NCI-H510A treated with DMSO at 0.1 percent for 48 hours (cell line): ENCODE data around the gene BTBD17.

Source experiments
- DNase-seq: peaks from one replicate; lab custom pipeline; 2025; lab: John Stamatoyannopoulos, UW

The BTBD17 gene

DNA sequence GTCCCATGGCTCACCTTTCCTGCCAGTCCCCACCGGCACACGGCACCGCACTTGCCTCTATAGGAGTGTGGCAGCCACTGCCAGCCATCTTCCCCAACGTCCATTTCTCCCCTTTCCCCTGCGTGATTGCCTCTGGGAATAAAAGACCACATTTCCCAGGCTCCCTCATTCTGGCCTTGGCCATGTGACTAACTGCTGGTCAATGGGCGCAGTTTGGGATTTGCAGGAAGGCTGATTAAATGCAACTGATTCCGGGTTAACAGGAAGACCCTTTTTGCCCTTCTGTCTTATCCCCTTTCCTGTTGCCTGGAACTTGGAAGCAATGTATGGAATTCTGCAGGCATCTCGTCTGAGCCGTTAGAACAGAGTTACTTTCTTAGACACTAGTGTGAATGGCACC lies 3.0 kb downstream of the BTBD17 start:
- no peak for DNase-seq

DNA sequence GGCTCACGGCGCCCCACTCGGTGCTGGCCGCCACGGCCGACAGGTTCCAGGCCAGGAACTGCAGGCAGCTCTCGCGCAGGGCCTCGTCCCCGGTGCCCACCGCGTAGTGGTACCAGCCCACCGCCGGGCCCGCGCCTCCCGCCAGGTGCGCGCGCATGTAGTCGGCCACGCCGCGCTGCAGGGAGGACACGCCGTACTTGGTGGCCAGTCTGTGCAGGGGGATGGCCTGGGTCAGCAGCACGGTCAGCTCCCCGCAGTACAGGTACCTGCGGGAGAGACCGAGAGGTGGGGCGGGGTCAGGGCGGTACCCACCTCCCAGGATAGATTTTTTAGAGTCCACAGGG lies 4.2 kb downstream of the BTBD17 start:
- DNase-seq: no peak

DNA sequence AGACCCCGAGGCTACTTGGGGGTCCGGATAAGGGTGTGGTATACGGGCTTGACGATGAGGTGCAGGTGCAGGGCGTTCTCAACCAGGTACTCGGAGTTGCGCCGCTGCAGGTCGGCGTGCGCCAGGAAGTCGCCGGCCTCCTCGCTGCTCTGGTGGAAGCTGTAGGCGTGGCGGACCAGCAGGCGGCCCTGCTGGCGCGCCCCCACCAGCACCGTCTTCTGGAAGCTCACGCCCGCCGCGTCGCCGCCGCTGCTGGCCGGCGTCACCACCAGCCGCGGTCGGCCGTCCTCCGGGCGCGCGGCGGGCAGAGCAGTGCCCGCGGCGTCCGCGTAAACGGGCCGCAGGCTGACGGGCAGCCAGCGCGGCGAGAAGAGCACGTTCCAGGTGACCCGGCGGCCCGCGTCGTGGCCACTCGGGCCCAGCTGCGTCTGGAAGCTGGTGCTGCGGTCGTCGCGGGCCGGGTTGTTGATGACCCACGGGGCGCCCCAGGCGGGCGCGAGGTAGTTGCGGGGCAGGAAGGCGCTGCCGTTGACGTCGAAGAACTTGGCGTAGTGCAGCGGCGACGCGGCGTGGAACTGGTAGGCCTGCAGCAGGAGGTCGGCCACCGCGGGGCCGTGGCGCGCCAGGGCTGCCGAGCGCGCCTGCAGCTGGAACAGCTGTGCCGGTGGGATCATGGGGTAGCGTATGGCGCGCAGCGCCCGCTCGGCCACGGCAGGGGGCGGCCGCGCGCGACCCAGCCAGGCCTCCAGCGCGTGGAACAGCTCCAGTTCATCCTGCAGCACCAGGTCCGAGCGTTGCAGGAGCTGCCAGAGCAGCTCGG lies 4.8 kb downstream of the BTBD17 start:
- no peak for DNase-seq

DNA sequence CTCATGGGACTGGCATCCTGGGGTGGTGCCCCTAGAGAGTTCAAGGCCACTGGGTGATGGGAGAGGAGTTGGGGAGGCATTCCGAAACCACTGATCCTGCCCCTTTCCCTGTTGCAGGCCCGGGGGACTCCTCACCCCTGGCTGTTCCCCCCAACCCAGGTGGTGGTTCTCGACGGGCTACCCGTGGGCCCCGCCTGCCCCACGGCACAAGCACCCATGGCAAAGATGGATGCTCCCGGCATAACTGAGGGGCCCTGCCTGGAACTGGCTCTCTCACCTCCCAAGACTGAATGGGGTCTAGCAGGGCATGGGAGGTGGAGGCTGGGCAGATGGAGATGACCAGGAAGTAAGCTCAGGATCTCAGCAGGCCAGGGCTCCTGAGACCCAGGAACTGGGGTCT lies 6.6 kb downstream of the BTBD17 start:
- no peak for DNase-seq

DNA sequence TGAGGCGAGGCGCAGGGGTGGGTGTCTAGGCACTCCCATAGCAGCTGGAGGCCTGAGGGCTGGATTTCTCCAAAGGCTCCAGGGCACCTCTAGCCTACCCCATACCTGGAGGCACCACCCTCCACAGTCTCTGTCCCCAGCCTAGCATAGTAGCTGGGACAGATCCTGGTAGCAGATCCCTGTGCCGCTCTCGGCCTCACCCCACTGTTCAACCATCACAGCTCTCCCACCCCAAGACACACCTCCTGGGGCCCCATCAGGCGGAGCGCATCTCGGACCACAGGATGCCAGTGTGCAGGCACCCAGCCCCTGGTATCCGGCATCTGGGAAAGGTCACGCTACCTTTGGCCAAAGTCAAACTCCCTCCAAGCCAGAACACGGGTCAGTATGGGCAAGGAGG lies 7.1 kb downstream of the BTBD17 start:
- no peak for DNase-seq

DNA sequence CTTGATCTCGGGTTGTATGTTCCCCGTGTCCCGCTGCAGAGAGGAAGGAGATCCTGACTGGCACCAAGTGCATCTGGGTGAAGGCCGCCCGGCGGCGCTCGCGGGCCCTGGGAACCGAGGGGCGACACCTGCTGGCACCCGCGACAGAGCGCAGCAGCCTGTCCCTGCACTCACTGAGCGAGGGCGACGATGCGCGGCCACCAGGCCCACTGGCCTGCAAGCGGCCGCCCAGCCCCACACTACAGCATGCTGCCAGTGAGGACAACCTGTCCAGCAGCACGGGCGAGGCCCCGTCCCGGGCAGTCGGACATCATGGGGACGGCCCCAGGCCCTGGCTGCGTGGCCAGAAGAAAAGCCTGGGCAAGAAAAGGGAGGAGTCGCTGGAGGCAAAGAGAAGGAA lies 7.5 kb downstream of the BTBD17 start:
- DNase-seq: no peak

DNA sequence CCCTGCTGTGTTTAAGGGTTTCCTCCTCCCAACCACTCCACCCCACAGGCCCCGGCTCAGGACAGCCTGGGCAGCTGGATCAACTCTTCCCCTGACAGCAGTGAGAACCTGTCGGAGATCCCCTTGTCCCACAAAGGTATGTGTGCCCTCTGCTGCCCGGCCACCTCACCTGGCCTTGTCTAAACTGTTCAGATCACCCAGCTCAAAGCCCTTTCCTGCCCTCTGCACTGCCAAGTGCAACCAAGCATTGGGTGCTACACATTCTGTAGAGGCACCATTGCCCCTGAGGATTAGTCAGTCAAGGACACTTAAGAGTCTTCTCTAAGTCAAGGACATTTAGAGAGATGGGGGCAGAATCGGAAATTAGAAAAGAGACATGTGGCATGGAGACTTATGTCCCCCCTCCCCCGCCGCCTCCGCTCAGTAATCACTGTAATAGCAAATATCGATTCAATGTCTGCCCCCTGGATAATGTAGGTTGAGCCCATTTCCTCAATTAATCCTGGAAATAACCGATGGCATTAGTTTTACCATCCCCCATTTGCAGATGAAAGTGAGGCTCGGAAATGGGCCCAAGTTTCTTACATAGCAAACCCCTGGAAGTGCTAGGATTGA lies 8.1 kb downstream of the BTBD17 start:
- DNase-seq: no peak

DNA sequence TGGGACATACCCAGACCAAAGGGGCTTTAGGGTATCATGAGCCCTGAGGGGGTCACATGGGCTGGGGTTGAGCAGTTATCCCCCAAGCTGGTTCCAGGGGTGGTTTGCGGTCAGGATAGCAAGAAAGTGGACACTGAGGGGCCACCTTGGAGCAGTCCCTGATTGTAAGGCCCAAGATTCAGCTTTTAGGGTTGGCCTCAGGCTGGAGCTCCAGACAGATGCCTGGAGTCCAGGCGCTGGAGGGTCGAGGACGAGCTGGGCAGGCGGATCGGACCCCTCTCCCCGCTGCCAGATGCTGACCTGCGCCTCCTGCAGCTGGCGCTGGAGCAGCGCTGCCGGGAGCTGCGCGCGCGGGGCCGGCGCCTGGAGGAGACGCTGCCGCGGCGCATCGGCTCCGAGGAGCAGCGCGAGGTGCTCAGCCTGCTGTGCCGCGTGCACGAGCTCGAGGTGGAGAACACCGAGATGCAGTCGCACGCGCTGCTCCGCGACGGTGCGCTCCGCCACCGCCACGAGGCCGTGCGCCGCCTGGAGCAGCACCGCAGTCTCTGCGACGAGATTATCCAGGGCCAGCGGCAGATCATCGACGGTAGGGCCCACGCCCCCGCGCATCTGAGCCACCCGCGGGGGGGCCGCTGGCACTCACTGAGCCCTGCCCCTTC lies 10.0 kb downstream of the BTBD17 start:
- no peak for DNase-seq

DNA sequence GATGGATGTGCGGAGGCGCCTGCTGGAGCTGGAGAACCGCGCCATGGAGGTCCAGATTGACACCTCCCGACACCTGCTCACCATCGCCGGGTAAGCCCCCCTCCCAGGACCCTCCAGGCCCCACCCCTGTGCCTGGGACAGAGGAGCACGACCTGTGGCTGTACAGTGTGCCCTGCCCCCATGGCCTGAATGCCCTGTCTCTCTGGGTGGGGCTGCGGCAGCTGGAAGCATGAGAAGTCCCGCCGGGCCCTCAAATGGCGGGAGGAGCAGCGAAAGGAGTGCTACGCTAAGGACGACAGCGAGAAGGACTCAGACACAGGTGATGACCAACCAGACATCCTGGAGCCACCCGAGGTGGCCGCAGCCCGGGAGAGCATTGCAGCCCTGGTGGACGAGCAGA lies 11.2 kb downstream of the BTBD17 start:
- DNase-seq: no peak

DNA sequence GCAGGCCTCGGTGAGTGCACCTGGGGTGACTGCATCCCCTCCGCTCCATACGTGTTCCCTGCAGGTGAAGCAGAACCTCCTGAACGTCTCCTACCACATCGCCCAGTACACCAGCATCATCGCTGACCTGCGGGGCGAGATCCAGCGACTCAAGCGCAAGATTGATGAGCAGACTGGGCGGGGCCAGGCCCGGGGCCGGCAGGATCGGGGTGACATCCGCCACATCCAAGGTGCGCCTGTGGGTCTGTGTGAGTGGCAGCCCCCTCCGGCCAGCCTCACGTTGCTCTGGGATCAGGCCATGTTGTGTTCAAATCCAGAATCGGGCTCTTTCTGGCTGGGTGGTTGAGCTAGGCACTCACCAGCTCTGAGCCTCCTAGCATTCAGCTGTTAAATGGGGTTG lies 12.5 kb downstream of the BTBD17 start:
- no peak for DNase-seq

DNA sequence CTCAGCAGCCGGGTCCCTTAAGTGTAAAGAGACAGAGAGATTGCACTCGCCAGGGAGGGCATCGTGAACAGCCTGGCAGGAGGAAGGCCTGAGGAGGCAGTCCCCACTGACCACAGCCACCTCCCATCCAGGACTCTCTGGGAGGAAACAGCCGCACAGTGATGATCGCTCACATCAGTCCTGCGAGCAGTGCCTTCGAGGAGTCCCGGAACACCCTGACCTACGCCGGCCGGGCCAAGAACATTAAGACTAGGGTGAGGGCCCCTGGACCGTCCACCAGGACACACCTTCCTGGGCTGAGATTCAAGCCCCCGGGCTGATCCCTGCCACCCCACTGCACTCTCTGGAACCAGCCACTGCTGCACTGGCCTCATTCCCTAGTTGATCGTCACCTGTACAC lies 14.0 kb downstream of the BTBD17 start:
- no peak for DNase-seq

DNA sequence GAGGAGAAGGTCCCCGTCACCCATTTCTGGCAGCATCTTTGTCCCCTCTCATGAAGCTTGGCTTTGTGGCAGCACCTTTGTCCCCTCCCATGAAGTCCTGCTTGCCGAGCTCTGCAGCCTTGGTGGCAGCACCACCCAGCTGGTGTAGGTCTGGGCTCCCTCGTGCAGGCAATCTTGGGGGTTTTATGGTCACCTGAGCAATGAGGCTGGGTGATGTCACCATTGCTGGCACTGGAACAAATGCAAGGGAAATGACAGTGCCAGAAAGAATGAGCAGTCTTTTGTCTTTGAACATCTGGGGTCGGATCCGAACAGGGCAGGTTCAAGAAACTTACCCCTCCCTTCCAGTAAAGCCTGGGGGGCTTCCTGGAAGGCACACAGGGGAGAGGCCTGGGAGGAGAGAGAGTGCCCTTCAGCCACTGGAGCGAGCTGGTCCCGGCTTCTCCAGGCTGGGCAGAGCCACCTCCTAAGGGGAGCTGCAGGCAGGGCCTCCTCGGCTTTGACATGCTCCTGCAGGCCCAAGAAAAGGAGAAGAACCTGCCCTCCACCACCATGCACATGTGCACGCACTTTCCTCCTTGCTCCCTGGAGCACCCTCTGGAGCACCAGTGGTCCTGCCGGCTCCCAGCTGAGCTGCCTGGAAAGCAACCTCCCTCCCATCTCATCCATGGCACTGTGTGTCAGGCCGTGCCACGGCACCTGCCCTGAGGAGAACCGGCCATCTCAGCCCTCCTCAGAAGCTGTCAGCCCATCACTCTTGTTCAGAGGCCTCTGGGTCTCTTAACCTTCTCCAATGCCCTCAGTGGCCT lies 16.0 kb downstream of the BTBD17 start:
- no peak for DNase-seq

DNA sequence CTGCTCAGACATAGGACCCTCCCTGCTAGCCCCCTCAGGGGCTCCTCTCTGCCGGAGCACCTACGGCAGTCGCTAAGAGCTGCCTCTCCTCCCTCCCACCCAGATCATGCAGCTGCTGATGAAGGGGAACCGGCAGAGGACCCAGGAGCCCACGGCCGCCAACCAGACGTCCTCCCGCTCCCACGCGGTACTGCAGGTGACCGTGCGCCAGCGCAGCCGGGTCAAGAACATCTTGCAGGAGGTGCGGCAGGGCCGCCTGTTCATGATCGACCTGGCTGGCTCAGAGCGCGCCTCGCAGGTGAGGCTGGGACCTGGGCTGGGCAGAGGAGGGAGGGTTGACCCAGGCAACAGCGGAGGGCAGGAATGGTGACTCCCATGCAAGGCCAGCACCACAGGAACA lies 17.0 kb downstream of the BTBD17 start:
- no peak for DNase-seq

DNA sequence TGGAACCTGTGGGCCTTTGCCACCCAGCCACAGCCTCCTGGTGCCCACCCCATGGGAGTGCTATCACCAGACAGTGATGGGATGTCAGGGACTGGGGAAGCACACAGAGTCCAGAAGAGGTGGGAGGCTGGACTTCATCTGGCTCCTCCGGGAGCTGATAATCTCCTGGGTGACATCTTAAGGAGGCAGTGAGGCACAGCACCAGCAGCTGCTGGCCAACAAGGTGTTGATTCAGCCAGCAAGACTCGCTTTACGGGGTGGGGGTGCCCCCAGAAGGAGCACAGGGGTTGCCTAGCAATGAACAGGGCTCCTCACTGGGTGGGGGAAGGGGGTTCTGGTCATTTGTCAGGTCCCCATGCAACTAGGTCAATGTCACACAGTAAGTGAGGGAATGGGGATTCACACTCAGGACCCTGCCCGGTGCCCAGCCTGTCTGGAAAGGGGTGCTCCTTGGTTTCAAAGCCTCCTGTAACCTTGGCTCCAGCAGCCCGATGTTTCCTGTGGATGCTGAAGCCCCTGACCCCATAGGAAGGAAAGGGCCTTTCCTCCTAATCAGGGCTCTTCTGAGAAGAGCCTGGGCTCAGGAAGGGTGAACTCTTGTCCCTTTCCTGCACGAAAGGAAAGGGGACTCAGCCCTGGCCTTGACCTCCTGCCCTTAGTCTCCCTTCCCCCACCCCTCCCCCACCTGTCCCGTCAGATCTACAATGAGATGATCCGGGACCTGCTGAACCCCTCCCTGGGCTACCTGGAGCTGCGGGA lies 18.0 kb downstream of the BTBD17 start:
- DNase-seq: no peak

DNA sequence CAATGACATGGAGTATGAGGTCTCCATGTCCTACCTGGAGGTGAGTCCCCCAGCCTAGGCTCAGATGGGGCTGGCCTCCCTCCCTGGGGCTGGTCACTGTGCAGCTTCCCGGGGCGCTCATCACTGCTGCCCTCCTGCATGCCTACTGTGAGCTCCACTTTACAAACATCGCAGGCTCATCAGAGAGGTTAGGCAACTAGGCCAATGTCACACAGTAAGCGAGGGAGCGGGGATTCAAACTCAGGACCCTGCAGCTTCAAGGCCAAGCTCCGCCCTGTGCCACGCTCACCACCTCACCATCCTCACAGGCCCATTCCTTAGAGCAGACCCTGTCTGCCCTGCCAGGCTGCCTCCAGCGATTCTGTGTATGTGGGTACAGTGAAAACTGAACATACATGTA lies 18.5 kb downstream of the BTBD17 start:
- no peak for DNase-seq

DNA sequence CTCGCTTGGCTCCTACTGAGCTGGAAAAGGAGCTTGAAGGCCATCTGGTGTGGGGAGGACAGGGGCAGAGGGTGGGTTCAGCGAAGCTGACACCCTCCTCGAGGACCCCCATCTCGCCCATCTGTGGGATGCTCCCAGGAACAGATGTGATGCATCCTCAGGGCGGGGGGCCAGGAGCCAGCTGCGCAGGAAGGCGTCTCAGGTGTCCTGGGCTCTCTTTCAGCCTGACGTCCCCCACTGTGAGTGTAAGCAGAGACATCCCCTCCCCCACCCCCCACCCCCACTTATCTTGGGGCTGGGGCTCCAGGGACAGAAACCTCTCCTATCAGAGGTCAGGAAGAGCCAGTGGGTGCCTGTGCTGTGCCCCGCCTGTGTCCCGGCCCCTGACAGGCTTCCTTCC lies 19.4 kb downstream of the BTBD17 start:
- no peak for DNase-seq

DNA sequence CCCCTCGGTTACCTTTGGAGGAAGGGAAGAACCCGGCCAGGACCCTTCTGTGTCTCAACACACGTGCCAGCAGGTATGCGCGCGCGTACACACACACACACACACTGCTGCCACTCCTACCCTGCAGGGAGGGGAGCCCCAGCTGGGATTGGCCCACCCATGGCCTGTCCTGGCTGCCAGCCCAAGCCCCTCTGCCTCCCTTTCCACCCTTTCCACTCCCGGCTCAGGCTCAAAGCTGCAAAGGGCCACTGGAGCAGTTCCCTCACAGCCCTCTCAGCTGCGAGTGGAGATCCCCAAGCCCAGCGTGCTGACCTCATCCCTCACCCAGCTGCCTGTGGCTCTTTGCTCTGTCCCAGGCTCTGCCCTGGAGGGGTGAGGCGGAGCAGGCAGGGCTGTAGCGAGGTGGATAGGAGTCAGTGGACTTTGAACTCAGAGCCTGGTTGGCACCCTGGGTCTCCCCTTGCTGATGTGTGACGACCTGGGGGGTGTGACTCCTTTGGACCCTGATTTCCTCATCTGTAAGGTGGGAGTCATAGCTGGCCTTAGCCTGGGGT lies 21.1 kb downstream of the BTBD17 start:
- peak; percentile 13 for DNase-seq

DNA sequence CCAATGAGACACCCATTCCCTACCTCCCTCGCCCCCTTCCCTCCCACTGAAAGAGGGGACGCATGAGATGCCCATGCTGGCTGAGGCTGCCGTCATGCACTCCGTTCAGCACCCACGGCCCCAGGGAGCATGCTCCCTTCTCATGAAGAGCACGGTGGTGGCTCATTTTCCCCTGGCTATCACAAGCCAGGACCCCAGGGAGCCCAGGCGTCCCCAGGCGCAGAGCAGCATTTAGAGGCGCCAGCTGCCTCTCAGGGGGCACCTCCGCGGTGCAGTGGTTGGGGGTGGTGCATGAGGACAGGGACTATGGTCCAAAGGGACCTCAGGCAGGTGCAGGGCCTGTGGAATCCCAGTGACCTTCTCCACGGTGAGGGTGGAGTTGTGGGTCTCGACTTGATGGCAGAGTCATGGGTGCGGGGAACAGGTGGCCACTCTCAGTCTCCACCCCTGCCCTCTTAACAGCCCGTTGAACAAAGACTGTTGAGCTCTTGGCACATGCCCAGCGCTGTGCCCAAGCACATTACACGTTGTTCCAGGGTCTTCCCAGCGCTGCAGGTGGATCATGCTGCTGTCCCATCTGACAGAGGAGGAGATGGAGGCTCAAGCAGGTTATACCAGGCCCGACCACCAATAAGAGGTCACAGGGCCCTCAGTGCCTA lies 22.0 kb downstream of the BTBD17 start:
- peak; percentile 69 for DNase-seq

DNA sequence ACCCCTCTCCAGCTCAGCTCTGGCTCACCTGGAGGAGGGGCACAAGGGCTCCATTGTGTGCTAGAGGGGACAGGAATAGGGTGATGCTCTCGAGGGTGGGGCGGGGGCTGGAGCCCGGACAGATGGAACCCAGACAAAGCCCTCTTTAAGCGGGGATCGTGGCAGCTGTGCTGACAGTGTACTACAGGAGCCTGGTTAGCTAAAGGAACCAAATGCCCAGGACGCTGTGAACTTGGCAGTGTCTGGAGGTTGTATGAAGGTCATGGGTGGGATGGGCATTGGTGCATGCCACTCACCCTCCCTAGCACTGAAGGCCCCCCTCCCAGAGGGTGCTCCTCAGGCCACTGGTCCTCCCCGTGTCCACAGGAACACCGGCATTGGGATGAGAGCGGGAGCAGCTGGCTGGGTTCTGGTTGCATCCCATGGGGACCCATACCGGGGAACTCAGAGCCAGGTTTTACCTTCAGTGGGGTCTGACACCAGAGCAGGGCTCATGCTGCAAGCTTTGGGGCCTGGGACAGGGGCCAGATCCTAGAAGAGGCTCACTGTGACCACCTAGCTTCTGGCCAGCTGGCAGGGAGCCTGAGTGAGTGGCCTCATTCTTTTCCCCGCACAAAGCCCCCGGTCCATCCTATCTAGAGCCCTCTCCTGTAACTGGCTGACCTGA lies 23.7 kb downstream of the BTBD17 start:
- DNase-seq: peak; percentile 63

DNA sequence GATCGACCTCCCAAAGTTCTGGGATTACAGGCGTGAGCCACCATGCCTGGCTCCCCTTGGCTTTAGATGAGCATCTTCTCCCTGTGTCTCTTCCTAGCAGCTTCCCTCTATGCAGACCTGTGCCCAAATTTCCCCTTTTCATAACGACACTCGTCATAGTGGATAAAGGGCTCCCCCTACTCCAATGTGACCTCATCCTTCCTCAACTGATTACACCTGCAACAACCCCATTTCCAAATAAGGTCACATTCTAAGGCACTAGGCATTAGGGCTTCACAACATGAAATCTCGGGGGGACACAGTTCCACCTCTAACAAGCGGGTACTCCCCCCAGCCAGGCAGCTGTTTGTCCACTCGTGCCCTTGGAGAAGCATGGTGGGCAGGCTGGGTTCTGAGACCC lies 25.4 kb downstream of the BTBD17 start:
- no peak for DNase-seq
